HepG2 (cell line): ENCODE measurements around the gene GPSM1. TPM values are rescaled to one million over a fixed set of nuclear protein-coding genes. Genes with fewer than 3 reads are reported as not detected.

ENCODE experiments used
- EP300 ChIP-seq, 3 experiments: sonication (generic) in 1 of 3; formaldehyde crosslinking in 1 of 3; IDR thresholded peaks; 2 replicates each; pipeline versions ENCODE4 v1.5.1 to v1.6.1; 2011 to 2020; ENCODE audit warnings: low read depth in 2 of 3, low read length in 2 of 3, borderline replicate concordance in 1 of 3, improper control_type of control experiment in 1 of 3, mild to moderate bottlenecking in 1 of 3, missing genetic modification reagents in 1 of 3, moderate library complexity in 1 of 3
- GMEB1 ChIP-seq: sonication (generic); formaldehyde crosslinking; IDR thresholded peaks from 2 replicates; pipeline ENCODE4 v1.5.1; 2020; ENCODE audit warnings: missing genetic modification reagents, mild to moderate bottlenecking, borderline replicate concordance
- HBP1 ChIP-seq: IDR thresholded peaks from 2 replicates; pipeline ENCODE4 v1.6.1; 2016; ENCODE audit warnings: low read depth, control low read depth
- MEIS1 ChIP-seq: sonication (generic); formaldehyde crosslinking; IDR thresholded peaks from 2 replicates; pipeline ENCODE4 v1.9.0; 2021; ENCODE audit warnings: mild to moderate bottlenecking, missing genetic modification reagents, moderate library complexity, borderline replicate concordance
- PAXIP1 ChIP-seq: sonication (generic); formaldehyde crosslinking; conservative IDR thresholded peaks from 2 replicates; pipeline ENCODE4 v1.4.0; 2020; ENCODE audit warnings: mild to moderate bottlenecking, missing genetic modification reagents, moderate library complexity
- PCBP1 ChIP-seq: fragments of 200-400 bp; formaldehyde crosslinking; IDR thresholded peaks from 2 replicates; pipeline ENCODE4 v1.6.1; 2017; ENCODE audit warnings: mild to moderate bottlenecking, low read depth, low read length, borderline replicate concordance
- YEATS2 ChIP-seq: sonication (generic); formaldehyde crosslinking; IDR thresholded peaks from 2 replicates; pipeline ENCODE4 v1.4.0; 2020; ENCODE audit warnings: missing genetic modification reagents, borderline replicate concordance
- ZNF224 ChIP-seq: sonication (generic); formaldehyde crosslinking; IDR thresholded peaks from 2 replicates; pipeline ENCODE4 v1.5.0; 2020; ENCODE audit warnings: mild to moderate bottlenecking, missing genetic modification reagents
- ZSCAN31 ChIP-seq: sonication (generic); formaldehyde crosslinking; IDR thresholded peaks from 2 replicates; pipeline ENCODE4 v1.5.0; 2020; ENCODE audit warnings: low read depth, mild to moderate bottlenecking, missing genetic modification reagents
- polyA plus RNA-seq, 8 experiments: library from polyadenylated mRNA; depleted of rRNA in 3 of 8; stranded (reverse) in 7 of 8; unstranded in 1 of 8; fragments of >200 nt; fragmentation: Illumina TruSeq in 4 of 8; extraction: Trizol in 4 of 8; gene quantifications; 2 replicates each; pipeline versions ENCODE4 v1.2.1 to v1.2.3, GENCODE V29; 2011 to 2016; ENCODE audit warnings: low read depth in 4 of 8, missing spikeins in 1 of 8, mixed read lengths in 1 of 8; ENCODE audit not compliant: insufficient read depth in 1 of 8
- total RNA-seq, 5 experiments: library from RNA; depleted of rRNA; stranded (reverse); fragments of >200 nt; fragmentation: Illumina TruSeq; extraction: Trizol; gene quantifications; 2 replicates each; pipeline ENCODE4 v1.2.3, GENCODE V29; 2016; ENCODE audit warnings: low read depth in 1 of 5

GPSM1 gene
- total and polyA plus RNA-seq, 2 of the 13 experiments (the other 11 are each of a cell fraction or from before 2014, with no cell fraction given), result 1.0 to 2.4 TPM

- TF ChIP-seq GMEB1 (CRISPR knock-in tag) (no peak), PCBP1 (no peak), EP300 (IDR thresholded peaks at IDR 0.05; ENCODE audit: low read depth in 2 of 2, low read length in 2 of 2) (no peak), EP300 (CRISPR knock-in tag; IDR thresholded peaks at IDR 0.05; ENCODE audit: borderline replicate concordance) (no peak), ZSCAN31 (CRISPR knock-in tag) (peak; percentile 54; the same call in 1 of the 2 replicates), HBP1 (CRISPR knock-in tag) (0 out of 2 replicates have a peak, but pooled peaks have one; percentile 27), YEATS2 (CRISPR knock-in tag) (no peak), MEIS1 (CRISPR knock-in tag) (0 out of 2 replicates have a peak, but pooled peaks have one; percentile 54), ZNF224 (CRISPR knock-in tag) (no peak), PAXIP1 (CRISPR knock-in tag) (peak; percentile 70)
- TF ChIP-seq, all 625 proteins: peak for 132
Measured at GRCh38 chr9:136297016-136297691, 30.2 kb upstream of the GPSM1 start (continued).
